ENCODE data around the gene ZBP1.

Gene ZBP1

GRCh38 chr20:57589728-57590484 lies 30.3 kb downstream of the ZBP1 start:
- in situ Hi-C loops (cut with MboI; ENCODE audit: low sequenced_read_pairs): loop anchor here (5.0 to 10.0 kb wide), 2 partner anchors 78 to 505 kb away; no protein-coding TSS in a partner anchor

DNA sequence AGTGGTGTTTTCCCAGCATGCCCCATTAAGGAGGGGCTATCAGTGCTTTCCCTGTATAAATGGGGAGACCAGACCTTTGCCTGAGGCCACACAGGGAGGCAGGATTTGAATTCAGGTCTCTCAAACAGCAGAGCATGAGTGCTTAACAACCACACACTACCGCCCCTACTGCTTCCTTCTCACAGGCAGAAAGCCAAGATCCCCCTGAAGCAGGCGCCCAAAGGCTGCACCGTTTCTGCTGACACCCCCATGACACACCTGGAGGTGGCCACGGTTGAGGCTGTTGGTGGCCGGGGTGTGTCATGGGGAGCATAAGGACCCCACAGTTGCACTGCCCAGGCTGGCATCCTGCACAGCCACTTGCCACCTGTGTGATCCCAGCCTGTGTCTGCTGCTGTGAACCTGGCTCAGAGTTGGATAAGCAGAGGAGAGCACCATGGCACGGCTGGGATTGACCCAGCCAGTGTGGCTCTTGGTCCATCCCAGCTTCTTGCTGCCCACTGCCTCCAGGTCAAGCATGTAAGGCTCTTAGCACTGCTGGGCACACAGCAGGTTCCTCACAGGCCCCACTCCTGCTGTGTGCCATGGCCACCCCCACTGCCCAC lies 31.0 kb downstream of the ZBP1 start:
- in situ Hi-C loops (cut with MboI; ENCODE audit: low sequenced_read_pairs): no loop called here

DNA sequence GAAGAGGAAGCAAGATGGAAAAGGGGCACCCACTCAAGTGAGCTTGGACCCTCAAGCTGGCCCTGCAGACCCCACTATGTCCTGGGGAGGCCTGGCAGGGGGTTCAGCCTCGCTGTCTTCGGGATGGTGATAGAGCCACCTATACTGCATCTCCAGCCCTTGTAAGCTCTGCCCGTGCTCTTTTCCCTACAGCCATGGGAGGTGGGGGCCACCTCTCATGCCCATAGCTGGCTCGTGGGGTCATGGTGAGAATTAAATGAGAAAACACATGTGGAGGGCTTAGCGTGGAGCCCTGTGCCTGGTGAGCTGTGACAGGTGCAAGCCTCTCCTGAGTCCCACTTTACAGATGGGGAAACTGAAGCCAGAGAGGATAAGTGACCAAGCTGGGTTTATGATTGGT lies 31.6 kb downstream of the ZBP1 start:
- in situ Hi-C loops (cut with MboI; ENCODE audit: low sequenced_read_pairs): no loop called here

- in situ Hi-C loops (cut with MboI; ENCODE audit: low sequenced_read_pairs): no loop called here
Observed at GRCh38 chr20:57587989-57588377, 32.2 kb downstream of the ZBP1 start.

DNA sequence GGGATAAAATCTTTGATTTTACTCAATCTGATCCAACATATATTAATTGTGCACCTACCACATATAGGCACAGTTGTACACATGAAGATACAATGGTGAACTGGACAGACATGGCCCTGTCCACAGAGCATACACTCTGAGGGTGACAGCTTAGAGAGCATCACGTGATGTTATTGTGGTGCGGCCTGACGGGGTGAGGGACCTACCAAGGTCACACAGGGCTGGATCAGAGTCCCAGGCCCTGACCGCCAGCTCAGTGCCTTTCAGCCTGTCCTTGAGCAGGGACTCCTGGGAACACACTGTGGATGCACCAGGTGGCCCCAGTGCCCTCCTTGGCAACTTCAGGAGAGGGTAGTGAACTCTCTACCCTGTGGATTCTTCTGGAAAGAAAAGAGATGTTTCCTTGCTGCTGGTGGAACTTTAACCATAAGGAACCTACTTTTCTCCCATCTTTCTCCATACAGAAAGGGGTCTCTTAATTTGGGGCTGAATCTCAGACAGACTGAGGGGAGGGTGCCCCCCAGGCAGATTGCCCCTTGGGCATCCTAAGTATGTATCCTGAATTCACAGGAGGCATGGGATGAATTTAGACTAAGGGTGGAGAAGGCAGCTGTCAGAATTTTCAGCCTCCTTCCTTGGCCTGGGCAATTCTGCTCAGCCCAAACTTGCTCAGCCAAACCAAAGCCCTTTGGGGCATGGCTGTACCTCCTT lies 32.8 kb downstream of the ZBP1 start:
- in situ Hi-C loops (cut with MboI; ENCODE audit: low sequenced_read_pairs): no loop called here

- in situ Hi-C loops (cut with MboI; ENCODE audit: low sequenced_read_pairs): no loop called here
Observed at GRCh38 chr20:57586943-57587277, 33.3 kb downstream of the ZBP1 start.

- in situ Hi-C loops (cut with MboI; ENCODE audit: low sequenced_read_pairs): no loop called here
Observed at GRCh38 chr20:57586370-57586793, 33.8 kb downstream of the ZBP1 start.

- in situ Hi-C loops (cut with MboI; ENCODE audit: low sequenced_read_pairs): no loop called here
Observed at GRCh38 chr20:57585466-57586213, 34.6 kb downstream of the ZBP1 start.

DNA sequence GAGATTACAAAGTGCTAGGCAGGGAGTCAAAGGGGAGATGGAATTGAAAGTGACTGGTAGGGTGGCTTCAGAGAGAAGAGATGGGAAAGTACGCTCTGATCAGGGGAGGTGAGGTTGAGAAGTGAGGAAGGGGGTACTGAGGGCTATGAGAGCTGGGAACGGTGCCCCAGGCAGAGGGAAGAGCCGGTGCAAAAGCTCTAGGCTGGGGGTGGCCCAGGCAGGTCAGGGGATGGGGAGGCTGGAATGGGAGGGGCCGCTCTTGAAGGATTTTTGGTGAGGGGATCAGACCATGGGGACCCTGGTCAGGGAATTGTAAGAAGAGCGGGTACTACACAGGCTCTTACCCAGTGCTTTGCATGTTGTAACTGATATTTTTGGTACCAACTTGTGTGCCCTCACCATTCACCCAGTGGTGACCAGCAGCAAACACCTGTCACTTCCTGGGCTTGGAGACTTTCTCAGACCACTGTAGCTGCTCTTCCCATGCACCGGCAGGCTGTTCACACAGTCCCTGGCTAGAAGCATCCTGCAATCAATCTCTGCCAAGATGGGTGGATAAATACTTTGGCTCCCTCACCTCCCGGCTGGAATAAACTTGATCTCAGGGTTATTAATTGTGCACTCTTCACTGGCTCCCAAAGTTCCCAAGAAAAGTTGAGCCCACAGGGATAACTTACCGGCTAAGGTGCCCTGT lies 35.3 kb downstream of the ZBP1 start:
- in situ Hi-C loops (cut with MboI; ENCODE audit: low sequenced_read_pairs): no loop called here

- in situ Hi-C loops (cut with MboI; ENCODE audit: low sequenced_read_pairs): no loop called here
Observed at GRCh38 chr20:57583289-57584257, 36.7 kb downstream of the ZBP1 start.

DNA sequence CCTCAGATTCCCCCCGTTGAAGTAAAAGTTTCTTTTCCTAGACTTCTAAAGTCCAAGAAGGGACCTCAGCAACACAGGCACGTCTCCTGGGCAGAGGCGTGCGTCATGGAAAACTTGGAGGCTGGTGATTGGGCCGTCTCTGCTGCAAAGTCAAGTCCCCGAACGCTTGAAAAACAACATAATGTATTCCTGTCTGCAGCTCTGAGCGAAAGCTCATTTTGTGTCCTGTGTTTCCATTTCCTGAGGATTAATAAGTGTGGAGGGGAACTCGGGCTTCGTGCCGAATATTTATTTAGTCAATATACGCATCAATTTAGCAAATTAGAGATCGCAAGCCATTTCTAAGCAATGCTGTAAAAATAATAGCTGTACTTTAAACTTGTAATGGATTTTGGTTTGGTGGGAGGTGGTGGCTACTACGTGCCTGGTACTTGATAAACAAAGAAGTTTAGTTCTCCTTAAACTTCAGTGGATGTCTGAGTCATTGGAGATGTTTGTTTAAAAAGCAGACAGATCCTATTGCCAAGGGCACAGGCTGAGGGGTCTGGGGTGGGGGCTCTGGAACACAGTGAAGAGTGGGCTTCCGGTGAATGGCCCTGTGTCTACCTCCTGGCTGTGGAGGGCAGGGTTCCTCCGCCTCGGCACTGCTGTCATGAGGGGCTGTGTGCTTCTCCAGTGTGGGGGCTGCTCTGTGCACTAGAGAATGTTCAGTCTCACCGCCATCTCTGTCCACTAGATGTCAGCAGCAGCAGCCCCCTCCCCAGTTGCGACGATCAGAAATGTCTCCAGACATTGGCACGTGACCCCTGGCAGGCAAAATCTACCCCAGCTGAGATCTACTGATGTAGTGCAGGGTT lies 37.6 kb downstream of the ZBP1 start:
- in situ Hi-C loops (cut with MboI; ENCODE audit: low sequenced_read_pairs): no loop called here

DNA sequence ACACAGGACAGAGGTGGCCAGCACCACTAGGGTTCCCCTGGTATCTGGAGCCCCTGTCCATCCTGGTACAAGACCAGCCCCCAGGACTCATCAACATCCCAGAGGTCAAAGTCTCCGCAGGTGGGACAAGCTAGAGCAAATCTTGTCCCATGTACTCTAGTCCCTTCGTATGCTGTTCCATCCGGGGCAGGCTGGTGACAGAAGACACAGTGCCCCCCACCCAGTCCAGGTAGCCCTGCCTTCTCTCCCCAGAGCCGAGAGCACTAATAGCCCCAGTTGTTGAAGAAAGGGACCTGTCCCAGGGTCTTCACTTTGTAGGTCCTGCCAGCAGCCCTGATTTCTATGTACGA lies 38.2 kb downstream of the ZBP1 start:
- in situ Hi-C loops (cut with MboI; ENCODE audit: low sequenced_read_pairs): no loop called here

GRCh38 chr20:57581202-57582028 lies 38.8 kb downstream of the ZBP1 start:
- in situ Hi-C loops (cut with MboI; ENCODE audit: low sequenced_read_pairs): no loop called here

DNA sequence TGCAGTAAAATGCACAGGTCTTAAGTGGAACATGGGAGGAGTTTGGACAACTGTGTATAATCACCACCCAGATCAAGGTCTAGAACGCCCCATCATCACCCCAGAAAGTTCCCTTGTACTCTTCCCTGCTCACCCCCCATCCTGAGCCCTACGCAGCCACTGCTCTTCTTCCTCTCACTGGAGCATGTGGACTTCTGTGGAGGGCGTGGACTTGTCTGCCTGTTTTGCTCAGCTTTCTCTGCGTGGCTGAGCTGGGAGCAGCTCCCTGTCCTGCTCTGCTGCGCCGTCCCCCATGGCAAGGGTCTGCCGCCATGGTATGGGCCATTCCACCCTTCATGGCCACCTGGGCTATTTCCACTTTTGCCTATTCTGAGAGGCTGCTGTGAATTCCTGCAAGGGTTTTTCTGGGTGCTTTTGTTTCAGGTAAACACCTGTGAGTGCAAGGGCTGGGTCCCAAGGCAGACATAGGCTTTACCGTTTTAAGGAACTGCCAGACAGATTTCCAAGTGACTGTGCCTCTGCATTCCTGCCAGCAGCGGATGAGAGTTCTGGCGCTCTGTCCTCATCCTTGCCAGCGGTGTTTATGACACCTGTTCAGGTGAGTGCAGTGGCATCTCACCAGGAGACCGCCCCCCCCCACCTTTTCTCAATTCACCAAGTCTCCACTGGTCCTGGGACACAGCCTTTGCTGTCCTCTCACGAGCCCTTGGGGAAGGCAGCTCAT lies 39.6 kb downstream of the ZBP1 start:
- in situ Hi-C loops (cut with MboI; ENCODE audit: low sequenced_read_pairs): no loop called here

DNA sequence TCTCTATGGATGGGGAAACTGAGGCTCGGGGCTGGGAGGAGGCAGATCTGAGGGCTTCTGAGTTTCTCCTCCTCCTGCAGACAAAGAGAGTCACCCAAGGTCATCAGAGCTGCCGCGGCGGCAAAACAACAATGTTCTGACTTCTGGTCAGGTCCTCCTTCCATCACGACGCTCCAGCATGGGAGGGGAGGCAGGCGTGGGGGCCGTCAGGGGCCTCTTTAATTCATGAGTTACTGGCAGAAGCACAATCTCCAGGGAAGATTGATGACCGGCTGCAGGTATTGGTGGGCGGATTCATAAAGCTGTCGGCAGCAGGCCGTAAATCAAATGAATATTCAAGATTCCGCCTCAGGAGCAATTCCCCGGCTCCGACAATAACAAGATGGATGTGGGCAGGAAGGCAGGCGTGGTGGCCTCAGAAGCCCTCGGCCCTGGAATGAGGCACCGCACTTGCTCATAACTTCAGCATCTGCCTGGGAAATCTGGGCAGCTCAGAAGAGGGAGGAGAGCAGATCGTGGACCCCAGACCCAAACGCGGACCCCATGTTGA lies 40.3 kb downstream of the ZBP1 start:
- in situ Hi-C loops (cut with MboI; ENCODE audit: low sequenced_read_pairs): no loop called here

DNA sequence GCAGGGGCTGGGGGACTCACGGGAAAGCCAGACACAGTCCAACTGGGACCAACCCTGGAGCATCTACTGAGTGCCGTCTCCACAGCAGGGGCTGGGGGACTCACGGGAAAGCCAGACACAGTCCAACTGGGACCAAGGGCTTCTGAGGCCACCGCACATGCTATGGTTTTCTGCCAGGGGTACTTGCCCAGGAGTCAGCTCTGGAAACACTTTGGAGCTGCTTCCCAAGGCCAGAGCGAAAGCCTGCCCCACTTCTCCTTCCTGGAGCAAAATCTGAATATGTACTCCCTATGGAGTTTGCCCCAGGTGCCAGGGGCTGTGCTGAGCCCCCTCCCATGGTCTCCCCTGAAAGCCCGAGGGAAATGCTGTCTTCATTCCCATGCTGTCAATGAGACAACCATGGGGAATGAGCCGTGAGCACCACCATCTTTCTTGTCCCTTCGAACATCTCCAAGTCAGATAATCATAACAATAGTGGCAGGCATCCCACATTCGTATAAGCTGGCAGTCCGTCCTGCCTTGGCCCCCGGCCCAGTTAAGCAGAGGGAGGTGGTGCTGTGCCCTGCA lies 40.8 kb downstream of the ZBP1 start:
- in situ Hi-C loops (cut with MboI; ENCODE audit: low sequenced_read_pairs): no loop called here
